ENCODE measurements around the gene FREY1.

DNA sequence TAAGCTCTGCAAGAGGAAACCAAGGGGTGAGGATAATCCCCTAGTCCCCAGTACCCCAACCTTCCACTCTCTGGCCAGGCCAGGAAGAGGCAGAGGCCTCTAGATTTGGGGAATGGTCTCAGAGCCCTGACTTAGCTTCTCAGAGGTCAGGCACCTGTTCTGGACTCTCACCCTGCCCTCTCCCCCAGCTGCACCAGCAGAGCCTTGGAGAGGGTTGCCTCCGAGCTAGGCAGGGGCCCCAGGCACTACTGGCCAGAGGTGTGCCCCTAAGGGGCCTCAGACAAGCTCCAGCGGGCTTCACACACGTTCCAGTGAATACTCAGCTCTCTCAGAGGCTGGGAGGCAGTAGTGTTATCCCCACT lies 8.0 kb downstream of the FREY1 start:
- TF ChIP-seq POLR2A (IDR thresholded peaks at IDR 0.05; ENCODE audit: low read depth): no peak
- TF ChIP-seq, protein P1, sequence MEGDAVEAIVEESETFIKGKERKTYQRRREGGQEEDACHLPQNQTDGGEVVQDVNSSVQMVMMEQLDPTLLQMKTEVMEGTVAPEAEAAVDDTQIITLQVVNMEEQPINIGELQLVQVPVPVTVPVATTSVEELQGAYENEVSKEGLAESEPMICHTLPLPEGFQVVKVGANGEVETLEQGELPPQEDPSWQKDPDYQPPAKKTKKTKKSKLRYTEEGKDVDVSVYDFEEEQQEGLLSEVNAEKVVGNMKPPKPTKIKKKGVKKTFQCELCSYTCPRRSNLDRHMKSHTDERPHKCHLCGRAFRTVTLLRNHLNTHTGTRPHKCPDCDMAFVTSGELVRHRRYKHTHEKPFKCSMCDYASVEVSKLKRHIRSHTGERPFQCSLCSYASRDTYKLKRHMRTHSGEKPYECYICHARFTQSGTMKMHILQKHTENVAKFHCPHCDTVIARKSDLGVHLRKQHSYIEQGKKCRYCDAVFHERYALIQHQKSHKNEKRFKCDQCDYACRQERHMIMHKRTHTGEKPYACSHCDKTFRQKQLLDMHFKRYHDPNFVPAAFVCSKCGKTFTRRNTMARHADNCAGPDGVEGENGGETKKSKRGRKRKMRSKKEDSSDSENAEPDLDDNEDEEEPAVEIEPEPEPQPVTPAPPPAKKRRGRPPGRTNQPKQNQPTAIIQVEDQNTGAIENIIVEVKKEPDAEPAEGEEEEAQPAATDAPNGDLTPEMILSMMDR (IDR thresholded peaks at IDR 0.05): no peak

Measured in esophagus muscularis mucosa (tissue), 3 donors.